Measurements from ENCODE around the gene KCNRG.
"Not testable (repeated sequence)": the region's sequence is repeated elsewhere in the genome, so short reads cannot be mapped to it uniquely, and the experiment has no call there.

Gene KCNRG

GRCh38 chr13:50012396-50013169 is 2.7 kb upstream of the KCNRG start:
- no peak for DNase-seq

- DNase-seq, result no peak
Observed at GRCh38 chr13:50014386-50014785, 858 bp upstream of the KCNRG start.

- no peak for DNase-seq
Observed at GRCh38 chr13:50015750-50016149, 506 bp downstream of the KCNRG start.

- DNase-seq, result no peak
Observed at GRCh38 chr13:50016444-50016843, 1.2 kb downstream of the KCNRG start.

- no peak for DNase-seq
Observed at GRCh38 chr13:50017819-50018218, 2.6 kb downstream of the KCNRG start.

GRCh38 chr13:50025436-50025835 is 10.2 kb downstream of the KCNRG start:
- no peak for DNase-seq

GRCh38 chr13:50026788-50027473 is 11.7 kb downstream of the KCNRG start:
- DNase-seq, result no peak

GRCh38 chr13:50030315-50030714 is 15.1 kb downstream of the KCNRG start:
- DNase-seq, result no peak

- DNase-seq, result no peak
Observed at GRCh38 chr13:50033725-50034124, 18.5 kb downstream of the KCNRG start.

- DNase-seq, result no peak
Observed at GRCh38 chr13:50037788-50038187, 22.5 kb downstream of the KCNRG start.

- DNase-seq, result no peak
Observed at GRCh38 chr13:50038266-50038665, 23.0 kb downstream of the KCNRG start.

GRCh38 chr13:50052478-50052877 is 37.2 kb downstream of the KCNRG start:
- no peak for DNase-seq

- no peak for DNase-seq
Observed at GRCh38 chr13:50053844-50054243, 38.6 kb downstream of the KCNRG start.

- DNase-seq, result no peak
Observed at GRCh38 chr13:50055454-50055853, 40.2 kb downstream of the KCNRG start.

GRCh38 chr13:50060718-50061117 is 45.5 kb downstream of the KCNRG start:
- no peak for DNase-seq

GRCh38 chr13:50062336-50062735 is 47.1 kb downstream of the KCNRG start:
- not testable (repeated sequence) for DNase-seq

- DNase-seq, result no peak
Observed at GRCh38 chr13:50065712-50066111, 50.5 kb downstream of the KCNRG start.

GRCh38 chr13:50068508-50068907 is 53.3 kb downstream of the KCNRG start:
- no peak for DNase-seq

GRCh38 chr13:50069261-50069660 is 54.0 kb downstream of the KCNRG start:
- DNase-seq, result no peak

- no peak for DNase-seq
Observed at GRCh38 chr13:50070186-50070585, 54.9 kb downstream of the KCNRG start.
